CD4-positive, alpha-beta T cell treated with Interleukin-4 for 4 hours (primary cell): ENCODE results near the gene REV1.

ENCODE experiments used
- DNase-seq: peaks from one replicate; pipeline ENCODE4 v3.0.0-alpha.2; 2020

REV1 gene

DNA sequence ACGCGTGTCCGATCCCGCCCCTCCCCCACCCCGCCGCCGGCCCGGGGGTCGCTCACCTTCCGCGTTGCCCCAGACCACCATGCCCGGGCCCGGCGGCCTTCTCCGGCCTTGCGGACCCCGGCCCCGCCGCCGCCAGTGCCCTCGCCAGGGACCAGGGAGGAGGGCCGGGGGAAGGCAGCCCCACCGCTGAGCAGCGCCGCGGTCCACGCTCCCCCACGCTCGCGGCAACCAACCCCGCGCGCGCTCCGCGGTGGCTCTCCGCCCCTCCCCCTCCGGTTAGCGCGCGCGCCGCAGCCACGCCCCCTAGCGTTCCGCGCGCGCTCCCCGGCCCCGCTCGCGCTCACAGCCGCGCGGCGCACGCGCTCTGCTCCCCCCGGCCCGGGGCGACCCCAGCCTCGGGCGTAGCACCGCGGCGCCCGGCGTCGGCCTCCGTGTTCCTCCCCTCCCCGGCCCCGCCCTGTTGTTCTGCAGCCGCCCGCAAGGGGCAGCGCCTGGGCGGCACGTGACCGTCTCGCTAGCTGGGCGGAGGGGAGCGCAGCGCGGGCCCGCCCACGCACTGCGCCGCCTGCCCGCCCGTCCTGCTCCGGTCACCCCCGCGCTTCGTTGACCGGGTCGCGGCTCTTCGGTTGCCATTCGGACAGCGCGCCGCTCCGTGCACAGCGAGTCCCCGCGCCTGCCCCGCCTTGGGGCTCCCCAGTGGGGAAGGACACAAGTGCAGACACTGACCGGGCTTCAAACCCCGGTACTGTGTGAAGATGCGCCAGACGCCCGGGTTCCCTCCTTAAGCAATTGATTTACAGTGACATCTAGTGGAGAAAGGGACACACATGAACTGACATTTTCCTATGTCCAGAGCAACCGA is at the start of gene REV1:
Gene REV1 (minus strand): TSS at position 257 of the 862 bp plus-strand sequence. CDS start 25,042 bp downstream, outside the sequence.
- peak; percentile 93 for DNase-seq

- DNase-seq, result no peak
These were observed 48.2 kb upstream of the REV1 start for GRCh38 chr2:99537910-99538485.

DNA sequence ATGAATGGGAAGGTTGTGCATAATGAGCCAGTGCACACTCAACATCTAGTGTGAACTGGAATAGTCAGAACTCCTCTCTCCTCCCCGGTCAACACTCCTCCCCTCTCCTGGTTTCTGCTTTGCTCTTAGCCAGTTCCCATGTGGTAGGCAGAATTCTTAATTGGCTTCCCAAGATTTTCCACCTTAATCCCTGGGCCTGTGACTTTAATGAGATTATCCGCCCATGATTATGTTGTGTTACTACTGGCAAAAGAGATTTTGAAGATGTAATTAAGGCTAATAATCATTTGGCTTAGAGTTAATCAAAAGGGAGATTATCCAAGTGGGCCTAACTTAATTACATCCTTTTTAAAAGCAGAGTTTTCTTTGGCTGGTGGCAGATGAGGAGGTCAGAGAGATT is 34.2 kb upstream of the REV1 start:
- no peak for DNase-seq

GRCh38 chr2:99522157-99522556 is 32.3 kb upstream of the REV1 start:
- DNase-seq, result no peak

DNA sequence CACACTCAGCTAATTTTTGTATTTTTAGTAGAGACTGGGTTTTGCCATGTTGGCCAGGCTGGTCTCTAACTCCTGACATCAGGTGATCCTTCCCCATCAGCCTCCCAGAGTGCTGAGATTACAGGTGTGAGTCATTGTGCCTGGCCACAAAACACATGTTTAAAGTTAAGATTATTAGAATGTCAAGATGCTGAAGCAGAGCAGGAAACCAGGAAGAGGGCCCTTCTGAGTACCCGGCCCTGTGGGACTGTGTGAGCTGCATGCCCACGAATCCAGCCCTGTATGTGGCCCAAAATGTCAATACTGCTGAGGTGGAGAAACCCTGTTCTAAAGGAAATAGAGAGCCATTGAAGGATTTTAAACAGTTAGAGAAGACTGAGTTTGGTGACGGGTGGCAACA is 31.0 kb upstream of the REV1 start:
- DNase-seq, result no peak

DNA sequence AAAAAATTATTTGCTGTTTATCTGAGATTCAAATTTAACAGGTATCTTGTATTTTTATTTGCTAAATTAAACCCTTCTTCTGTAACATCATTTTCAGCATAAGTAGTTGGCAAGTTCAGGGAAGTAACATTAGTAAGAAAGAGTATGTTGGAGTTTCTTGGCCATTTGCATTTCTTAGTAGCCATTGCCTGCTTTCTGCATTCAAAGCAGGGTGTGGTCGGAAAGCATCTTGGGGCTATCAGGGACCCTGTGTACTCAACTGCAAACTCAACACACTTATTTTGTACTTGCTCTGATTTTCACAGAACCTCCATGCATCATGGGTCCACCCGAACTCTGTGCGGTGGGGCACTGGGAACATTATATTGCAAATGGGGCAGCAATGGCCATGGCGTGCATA is 30.4 kb upstream of the REV1 start:
- DNase-seq, result no peak

- DNase-seq, result no peak
These were observed 24.5 kb upstream of the REV1 start for GRCh38 chr2:99514357-99514756.

- no peak for DNase-seq
These were observed 22.4 kb upstream of the REV1 start for GRCh38 chr2:99512181-99512591.

DNA sequence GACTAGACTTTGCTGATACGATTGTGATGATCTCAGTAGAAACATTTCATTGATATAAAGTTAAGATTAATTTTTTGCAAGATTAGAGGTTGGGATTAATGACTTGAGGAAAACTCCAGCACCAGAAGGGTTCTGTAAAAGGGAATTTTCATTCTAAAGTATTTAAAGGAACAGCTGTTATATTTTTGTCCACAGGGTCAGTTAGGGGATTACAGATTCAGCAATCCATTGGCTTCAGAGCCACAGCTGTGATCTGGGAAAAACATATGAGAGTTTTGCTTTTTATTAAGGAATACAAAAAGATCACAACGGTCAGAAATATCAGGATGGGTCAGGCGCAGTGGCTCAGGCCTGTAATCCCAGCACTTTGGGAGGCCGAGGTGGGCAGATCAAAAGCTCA is 19.6 kb upstream of the REV1 start:
- no peak for DNase-seq

- DNase-seq, result no peak
These were observed 18.4 kb upstream of the REV1 start for GRCh38 chr2:99507937-99508818.

DNA sequence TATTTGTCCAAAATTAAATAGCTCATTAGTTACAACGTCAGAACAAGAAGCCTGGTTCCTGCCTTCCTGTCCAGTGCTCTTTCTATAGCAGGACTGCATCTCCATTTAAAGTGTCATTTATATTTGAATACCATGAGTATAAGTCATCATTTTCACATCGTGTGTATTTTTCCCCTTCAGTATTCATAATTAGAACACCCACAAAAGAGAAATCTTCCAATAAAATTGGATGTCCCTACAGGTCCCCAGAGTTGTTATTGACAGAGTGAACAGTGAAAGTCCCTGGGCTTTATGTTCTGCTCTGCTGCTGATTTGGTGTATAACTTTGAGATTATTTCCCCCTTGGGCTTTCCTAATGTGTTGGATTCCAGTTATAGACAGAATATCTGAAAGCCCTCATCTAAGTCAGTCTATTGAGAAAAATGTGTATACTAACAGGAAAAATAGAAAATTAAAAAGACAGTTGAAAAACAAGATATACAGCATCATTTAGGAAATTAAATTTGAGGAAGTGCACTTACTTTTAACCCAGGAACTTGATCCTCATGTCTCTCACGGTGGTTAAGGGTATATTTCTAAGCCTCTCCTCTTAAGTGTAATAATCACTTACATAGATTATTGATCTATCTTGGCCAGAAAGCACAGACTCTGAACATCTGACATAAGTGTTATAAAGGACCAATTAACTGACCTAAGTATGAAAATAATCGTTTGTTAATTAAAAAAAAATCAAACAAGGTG is 15.2 kb upstream of the REV1 start:
- DNase-seq, result no peak

DNA sequence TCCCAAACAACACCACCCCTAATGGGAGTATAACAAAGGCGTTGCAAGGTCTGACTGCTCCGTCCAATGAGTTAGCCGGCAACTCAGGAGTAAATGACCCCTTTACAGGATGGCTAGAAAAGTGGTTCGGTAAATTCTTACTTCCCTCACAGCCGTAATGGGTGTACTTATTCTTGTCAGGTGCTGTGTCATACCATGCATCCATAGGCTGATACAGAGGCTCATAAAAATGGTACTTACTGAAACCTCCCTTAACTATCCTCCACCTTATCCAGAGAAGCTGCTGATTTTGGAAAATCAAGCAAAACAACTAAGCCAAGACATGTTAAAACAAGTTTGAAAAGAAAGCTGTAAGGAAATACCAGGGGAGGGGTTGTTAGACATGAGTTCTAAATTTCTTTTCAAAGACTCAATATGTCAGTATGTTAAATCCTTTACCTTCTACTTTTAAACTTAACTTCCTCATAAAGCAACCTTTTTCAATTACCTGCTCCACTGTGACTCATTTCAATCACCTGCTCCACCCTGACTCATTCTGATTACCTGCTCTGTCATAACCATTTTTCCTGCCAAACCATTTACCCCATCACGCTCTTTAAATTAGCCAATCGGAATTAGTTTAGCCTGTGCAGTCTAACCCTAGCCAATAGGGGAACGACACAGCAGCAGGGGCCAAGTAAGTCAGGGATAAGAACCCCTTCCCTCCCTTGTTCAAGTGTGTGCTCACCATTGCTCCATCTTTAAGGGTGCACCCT is 14.0 kb upstream of the REV1 start:
- peak; percentile 8 for DNase-seq

DNA sequence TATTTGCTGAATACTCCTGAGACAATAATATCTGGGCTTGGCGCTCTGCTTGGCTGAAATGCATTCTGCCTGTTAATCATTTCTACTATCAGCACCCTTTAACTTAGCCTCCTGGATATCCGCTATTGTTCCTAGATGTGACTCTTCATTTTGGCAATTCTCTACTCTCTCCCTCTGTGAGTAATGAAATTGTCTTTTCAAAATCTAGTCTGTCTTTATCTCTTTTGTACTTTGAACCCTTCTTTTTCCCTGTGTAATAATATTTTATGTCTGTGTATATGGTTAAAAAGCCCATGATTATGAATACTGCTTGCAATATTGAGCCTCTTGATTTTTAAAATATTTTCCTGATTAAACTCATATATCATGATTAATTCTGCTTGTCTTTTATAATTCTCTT is 6.2 kb upstream of the REV1 start:
- no peak for DNase-seq

- no peak for DNase-seq
These were observed 5.5 kb upstream of the REV1 start for GRCh38 chr2:99495115-99495860.

GRCh38 chr2:99492721-99493120 is 2.9 kb upstream of the REV1 start:
- DNase-seq, result no peak

DNA sequence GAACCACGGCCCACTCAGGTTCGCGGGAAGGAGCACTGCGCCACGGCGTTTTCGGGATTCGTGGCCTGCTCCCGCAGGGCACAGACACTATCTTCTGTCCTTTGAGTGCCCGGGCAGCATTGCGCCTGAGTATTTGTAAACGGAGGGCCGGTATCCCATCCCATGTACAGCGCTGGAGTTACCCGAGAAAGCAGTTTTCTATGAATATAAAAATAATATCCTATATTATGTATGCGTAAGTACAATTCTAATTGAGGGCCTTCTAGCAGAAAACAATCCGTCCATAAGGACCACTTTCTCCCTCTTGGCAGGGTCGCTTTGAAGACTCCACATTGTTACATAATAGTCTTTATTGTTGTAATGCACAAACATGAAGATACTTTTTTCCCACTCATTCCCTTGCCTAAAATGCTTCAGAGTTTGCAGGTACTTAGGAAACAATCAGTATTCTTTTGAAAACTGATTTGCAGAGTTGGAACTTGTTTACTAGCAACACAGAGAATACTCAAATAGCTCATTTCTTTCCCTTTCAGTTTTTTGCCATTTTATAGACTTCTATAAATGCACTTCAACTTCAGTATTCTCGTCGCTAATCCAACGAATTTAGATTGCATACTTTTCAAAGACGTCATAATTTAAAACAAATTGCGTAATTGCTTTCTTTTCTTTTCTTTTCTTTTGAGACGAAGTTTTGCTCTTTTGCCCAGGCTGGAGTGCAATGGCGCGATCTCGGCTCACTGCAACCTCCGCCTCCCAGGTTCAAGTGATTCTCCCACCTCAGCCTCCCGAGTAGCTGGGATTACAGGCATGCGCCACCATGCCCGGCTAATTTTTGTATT is 1.0 kb upstream of the REV1 start:
- DNase-seq, result no peak

DNA sequence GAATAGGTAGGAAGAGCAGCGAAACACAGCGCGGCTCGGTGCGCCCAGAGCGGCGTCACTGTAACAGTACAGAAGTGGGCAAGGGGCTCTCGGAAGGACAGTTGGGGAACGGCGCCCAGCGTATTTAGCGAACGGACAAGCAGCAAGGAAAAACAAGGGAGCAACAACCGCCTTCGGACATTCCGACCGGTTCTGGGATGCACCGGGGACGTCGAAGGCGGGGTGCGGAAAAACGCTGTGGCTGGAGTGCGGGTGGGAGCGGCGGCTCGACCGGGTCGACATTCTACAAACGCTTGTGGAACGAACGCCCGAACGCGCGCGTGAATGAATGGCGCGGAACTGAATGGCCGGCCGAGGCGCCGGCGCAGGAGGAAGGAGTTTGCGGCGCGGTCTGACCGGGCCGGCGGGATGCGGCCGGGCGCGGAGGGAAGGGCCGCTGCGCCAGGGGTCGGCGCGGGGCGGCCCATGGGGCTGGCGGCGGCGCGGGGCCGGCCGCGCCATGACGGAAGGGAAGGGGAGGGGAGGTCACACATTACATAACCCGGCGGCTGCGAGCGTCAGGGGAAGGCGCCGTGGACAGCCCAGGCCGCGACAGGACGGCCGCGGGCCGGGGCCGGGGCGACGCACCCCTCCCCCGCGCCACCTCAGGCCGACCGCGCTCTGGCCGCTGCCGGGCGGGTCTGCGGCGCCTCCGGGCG is 605 bp downstream of the REV1 start:
- peak; percentile 22 for DNase-seq

DNA sequence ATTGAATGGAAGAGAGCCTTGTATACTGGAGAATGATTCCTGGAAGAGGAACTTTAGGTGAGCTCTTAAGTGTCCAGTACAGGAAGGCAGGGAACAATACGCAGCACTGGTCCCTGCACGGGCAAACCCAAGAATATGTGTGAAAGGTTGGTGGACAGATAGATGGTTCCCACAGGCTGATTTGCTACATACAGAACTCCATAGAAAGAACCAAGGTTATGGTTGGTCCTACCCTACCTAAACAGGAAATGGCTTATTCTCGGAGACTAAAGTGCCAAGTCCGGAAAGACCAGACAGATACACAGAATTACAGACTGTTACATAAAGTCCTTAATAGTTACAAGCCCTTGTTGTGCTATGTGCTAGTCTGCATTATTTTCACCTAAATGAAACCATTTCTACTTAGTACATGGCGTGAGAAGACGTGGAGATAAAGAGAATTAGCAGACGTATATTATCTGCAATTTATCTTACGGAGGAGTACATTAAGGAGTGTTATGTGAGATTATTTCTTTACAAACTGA is 1.2 kb downstream of the REV1 start:
- DNase-seq, result peak; percentile 5

DNA sequence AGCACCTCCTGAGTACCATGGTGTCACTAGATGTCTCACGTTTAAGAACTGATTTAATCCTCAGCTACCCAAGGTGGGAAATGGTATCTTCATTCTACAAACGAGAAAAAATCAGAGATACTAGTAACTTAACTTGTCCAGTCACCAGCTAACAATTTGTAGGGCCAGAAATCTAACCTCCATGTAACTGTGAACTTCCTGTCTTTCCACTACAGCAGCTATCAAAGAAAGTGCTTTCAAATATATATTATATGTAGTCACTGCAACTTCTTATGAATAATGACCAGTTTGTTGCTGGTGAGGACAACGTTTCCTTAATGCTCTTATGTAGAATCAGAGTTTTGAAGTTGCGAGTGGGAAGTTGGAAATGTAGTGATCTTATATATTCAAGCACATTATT is 1.9 kb downstream of the REV1 start:
- DNase-seq, result no peak
